ENCODE data around the gene RAB7A. TPM values are rescaled to one million over a fixed set of nuclear protein-coding genes. Genes with fewer than 3 reads are reported as not detected.

Gene RAB7A
- polyA plus RNA-seq, 1 donor from 2014 or later, result 42.4 TPM

GRCh38 chr3:128788268-128788869 is 62.4 kb downstream of the RAB7A start:
- no peak overlapping the region for H3K27ac ChIP-seq (ENCODE audit: low read length)
- H3K36me3 ChIP-seq (ENCODE audit: insufficient read depth, low read length), result no peaks in the 10 kb centered on the region
- TF ChIP-seq CTCF (IDR thresholded peaks at IDR 0.05; ENCODE audit: poor library complexity, severe bottlenecking), result no peak
- TF ChIP-seq EP300 (conservative IDR thresholded peaks at IDR 0.05; ENCODE audit: poor library complexity, severe bottlenecking), result no peak
- TF ChIP-seq SMC3 (conservative IDR thresholded peaks at IDR 0.05; ENCODE audit: poor library complexity), result no peak
- no peak for TF ChIP-seq RAD21 (conservative IDR thresholded peaks at IDR 0.05)
- TF ChIP-seq REST (IDR thresholded peaks at IDR 0.05; ENCODE audit: borderline replicate concordance), result no peak
- no peak for TF ChIP-seq TAF1 (IDR thresholded peaks at IDR 0.05; ENCODE audit: low read depth)
- TF ChIP-seq EZH2 (IDR thresholded peaks at IDR 0.05; ENCODE audit: borderline replicate concordance, insufficient read depth, low read length, poor library complexity, severe bottlenecking), result no peak
- no peak for TF ChIP-seq MXI1 (conservative IDR thresholded peaks at IDR 0.05; ENCODE audit: poor library complexity, severe bottlenecking)
- no peak for TF ChIP-seq POLR2AphosphoS5 (IDR thresholded peaks at IDR 0.05)
- peaks cover 24% of the 10 kb centered on the region for H3K79me2 ChIP-seq (replicated peaks; ENCODE audit: insufficient read depth, low read length)
- no peak overlapping the region for H3K9ac ChIP-seq (ENCODE audit: low read length)
- H4K20me1 ChIP-seq (ENCODE audit: insufficient read depth), result no peaks in the 10 kb centered on the region
- no peak overlapping the region for H3K4me3 ChIP-seq (ENCODE audit: low read length)
- no peaks in the 10 kb centered on the region for H3K9me2 ChIP-seq (ENCODE audit: insufficient read depth, low read length)
- H2AFZ ChIP-seq (ENCODE audit: low read depth, low read length), result no peak overlapping the region
- no peaks in the 10 kb centered on the region for H3F3A ChIP-seq (ENCODE audit: insufficient read depth, low read length, poor library complexity, severe bottlenecking)
- H3K9me3 ChIP-seq (ENCODE audit: low read length), result no peaks in the 10 kb centered on the region
- H3K4me2 ChIP-seq (ENCODE audit: low read length), result no peak overlapping the region
- no peaks in the 10 kb centered on the region for H3K27me3 ChIP-seq (ENCODE audit: insufficient read depth, low read depth, low read length)

GRCh38 chr3:128794067-128794768 is 68.2 kb downstream of the RAB7A start:
- no peaks in the 10 kb centered on the region for H3K9me3 ChIP-seq (ENCODE audit: low read length)
- peaks cover 4% of the 10 kb centered on the region for H3K36me3 ChIP-seq (ENCODE audit: insufficient read depth, low read length)
- H2AFZ ChIP-seq (ENCODE audit: low read depth, low read length), result no peak overlapping the region
- no peak overlapping the region for H3K9ac ChIP-seq (ENCODE audit: low read length)
- H3K27ac ChIP-seq (ENCODE audit: low read length), result no peak overlapping the region
- H3K4me2 ChIP-seq (ENCODE audit: low read length), result no peak overlapping the region
- no peaks in the 10 kb centered on the region for H3F3A ChIP-seq (ENCODE audit: insufficient read depth, low read length, poor library complexity, severe bottlenecking)
- H3K27me3 ChIP-seq (ENCODE audit: insufficient read depth, low read depth, low read length), result no peaks in the 10 kb centered on the region
- no peaks in the 10 kb centered on the region for H4K20me1 ChIP-seq (ENCODE audit: insufficient read depth)
- H3K9me2 ChIP-seq (ENCODE audit: insufficient read depth, low read length), result no peaks in the 10 kb centered on the region
- H3K79me2 ChIP-seq (replicated peaks; ENCODE audit: insufficient read depth, low read length), result peaks cover 8% of the 10 kb centered on the region
- no peak overlapping the region for H3K4me3 ChIP-seq (ENCODE audit: low read length)
- no peak for TF ChIP-seq CTCF (IDR thresholded peaks at IDR 0.05; ENCODE audit: poor library complexity, severe bottlenecking)
- TF ChIP-seq EP300 (conservative IDR thresholded peaks at IDR 0.05; ENCODE audit: poor library complexity, severe bottlenecking), result no peak
- TF ChIP-seq MXI1 (conservative IDR thresholded peaks at IDR 0.05; ENCODE audit: poor library complexity, severe bottlenecking), result no peak
- TF ChIP-seq REST (IDR thresholded peaks at IDR 0.05; ENCODE audit: borderline replicate concordance), result no peak
- TF ChIP-seq SMC3 (conservative IDR thresholded peaks at IDR 0.05; ENCODE audit: poor library complexity), result no peak
- TF ChIP-seq EZH2 (IDR thresholded peaks at IDR 0.05; ENCODE audit: borderline replicate concordance, insufficient read depth, low read length, poor library complexity, severe bottlenecking), result no peak
- TF ChIP-seq RAD21 (conservative IDR thresholded peaks at IDR 0.05), result no peak
- no peak for TF ChIP-seq TAF1 (IDR thresholded peaks at IDR 0.05; ENCODE audit: low read depth)
- TF ChIP-seq POLR2AphosphoS5 (IDR thresholded peaks at IDR 0.05), result no peak

All from neural cell (in vitro differentiated cells).